ENCODE data around the gene ANXA2R.
A peak's percentile ranks its signal among the peaks of the same experiment; 100 is the strongest.

Gene ANXA2R

GRCh38 chr5:43010935-43011315, 29.2 kb downstream of the ANXA2R start:
- TF ChIP-seq CTCF (IDR thresholded peaks at IDR 0.05) = no peak
- Histone ChIP-seq H3K27ac (peak overlapping the region in 1 of 2 donors; percentile 93), H3K4me3 (no peak overlapping the region)
- DNase-seq (ENCODE audit: low spot score) = no peak

- peak overlapping the region; percentile 72 for H3K4me3 ChIP-seq
- no peak for TF ChIP-seq CTCF (IDR thresholded peaks at IDR 0.05)
- peak; percentile 87 for DNase-seq (ENCODE audit: low spot score)
- peak overlapping the region; percentile 79 to 93 for H3K27ac ChIP-seq
Observed at GRCh38 chr5:43008363-43009153, 31.6 kb downstream of the ANXA2R start.

DNA sequence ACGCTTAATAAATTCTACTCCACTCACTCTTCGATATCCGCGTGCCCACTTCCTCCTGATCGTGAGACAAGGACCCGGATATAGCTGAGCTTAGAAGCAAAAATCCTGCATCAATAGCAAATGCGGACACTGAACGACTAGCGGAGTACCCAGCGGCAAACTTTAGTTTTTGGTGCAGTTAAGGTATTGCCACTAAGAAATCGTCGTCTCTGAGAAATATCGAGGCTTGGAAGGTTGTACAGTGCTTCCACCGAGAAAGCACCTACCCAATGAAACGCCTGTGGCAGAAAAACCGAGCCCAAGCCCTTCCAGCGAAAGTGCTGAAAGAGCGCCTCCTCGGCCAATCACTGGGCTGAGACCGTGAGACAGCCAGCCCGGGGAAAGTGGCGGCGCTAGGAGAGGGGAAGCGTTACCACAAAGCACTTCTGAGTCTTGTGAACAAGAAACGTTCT, 32.2 kb downstream of the ANXA2R start:
- TF ChIP-seq CTCF (IDR thresholded peaks at IDR 0.05) = no peak
- Histone ChIP-seq H3K4me3 (peak overlapping the region; percentile 72), H3K27ac (peak overlapping the region; percentile 79 to 93)
- peak; percentile 86 for DNase-seq (ENCODE audit: low spot score)

- no peak for TF ChIP-seq CTCF (IDR thresholded peaks at IDR 0.05)
- peak overlapping the region; percentile 79 to 93 for H3K27ac ChIP-seq
- H3K4me3 ChIP-seq = peak overlapping the region; percentile 72
- peak; percentile 89 for DNase-seq (ENCODE audit: low spot score)
Observed at GRCh38 chr5:43007246-43007910, 32.7 kb downstream of the ANXA2R start.

- DNase-seq (ENCODE audit: low spot score) = no peak
- no peak for TF ChIP-seq CTCF (IDR thresholded peaks at IDR 0.05)
- peak overlapping the region; percentile 72 for H3K4me3 ChIP-seq
- H3K27ac ChIP-seq = peak overlapping the region; percentile 79 to 93
Observed at GRCh38 chr5:43006424-43007202, 33.5 kb downstream of the ANXA2R start.

DNA sequence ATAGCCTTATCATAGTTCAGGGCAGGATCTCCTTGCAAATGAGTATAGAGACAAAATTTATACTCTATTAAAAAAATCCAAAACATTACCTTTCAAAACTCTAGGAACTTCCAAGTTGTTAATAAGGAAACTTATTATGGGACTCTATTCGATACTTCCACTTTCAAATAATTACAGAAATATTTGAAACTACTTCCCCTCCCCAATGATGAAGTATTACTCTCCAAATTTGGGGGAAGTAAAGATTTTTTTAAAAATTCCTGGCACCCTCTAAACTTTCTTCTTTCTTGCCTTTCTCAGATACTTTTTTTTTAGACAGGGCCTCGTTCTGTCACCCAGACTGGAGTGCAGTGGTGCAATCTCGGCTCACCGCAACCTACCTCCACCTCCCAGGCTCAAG, 35.1 kb downstream of the ANXA2R start:
- Histone ChIP-seq H3K27ac (no peak overlapping the region), H3K4me3 (no peak overlapping the region)
- DNase-seq (ENCODE audit: low spot score) = no peak
- TF ChIP-seq CTCF (IDR thresholded peaks at IDR 0.05) = no peak
